Neuron (in vitro differentiated cells): ENCODE data around the gene PRR30.

Experiments
- H2AFZ ChIP-seq: one replicate; pipeline ENCODE4 v1.6.1; 2013; ENCODE audit warnings: low read depth, mild to moderate bottlenecking, inconsistent platforms, low read length, moderate library complexity
- H3K27me3 ChIP-seq: one replicate; pipeline ENCODE4 v1.6.1; 2013; ENCODE audit warnings: low read length; ENCODE audit not compliant: insufficient read depth
- H3K36me3 ChIP-seq: one replicate; pipeline ENCODE4 v1.6.1; 2013; ENCODE audit warnings: low read length; ENCODE audit not compliant: insufficient read depth
- H3K4me1 ChIP-seq: one replicate; pipeline ENCODE4 v1.6.1; 2013; ENCODE audit warnings: low read length; ENCODE audit not compliant: insufficient read depth
- H3K4me3 ChIP-seq: 2 replicates; pipeline ENCODE4 v1.5.1; 2013; ENCODE audit warnings: mild to moderate bottlenecking, low read length, moderate library complexity
- H3K9me3 ChIP-seq: one replicate; pipeline ENCODE4 v1.6.1; 2013; ENCODE audit warnings: low read length

The PRR30 gene

DNA sequence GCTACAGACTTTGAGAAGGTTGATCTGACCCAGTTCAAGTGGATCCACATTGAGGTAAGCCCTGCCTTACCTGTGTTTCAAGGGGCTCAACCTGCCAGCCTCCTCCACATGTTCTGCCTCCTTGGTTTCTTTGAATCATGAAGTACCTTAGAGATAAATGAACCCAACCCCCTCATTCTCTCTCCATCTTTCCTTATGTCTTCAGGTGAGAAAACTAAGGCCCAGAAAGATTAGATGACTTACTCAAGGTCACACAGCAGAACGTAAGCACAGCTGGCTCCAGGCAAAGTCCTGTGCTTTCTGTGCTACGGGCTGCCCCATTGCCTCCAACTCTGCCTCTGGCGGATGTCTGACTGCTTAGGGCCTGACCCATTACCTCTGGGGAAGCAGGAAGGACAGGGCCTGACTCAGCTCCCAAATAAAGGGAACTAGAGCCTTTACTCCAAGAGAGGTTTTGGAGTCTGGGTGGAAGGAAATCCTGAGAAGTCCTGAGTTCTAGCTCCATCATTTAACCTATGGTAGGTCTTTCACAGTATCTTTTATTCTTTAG, 42.4 kb downstream of the PRR30 start:
- Histone ChIP-seq H3K4me3 (no peak overlapping the region), H3K4me1 (no peaks in the 10 kb centered on the region), H2AFZ (no peak overlapping the region), H3K9me3 (no peaks in the 10 kb centered on the region), H3K27me3 (no peaks in the 10 kb centered on the region), H3K36me3 (no peaks in the 10 kb centered on the region)

DNA sequence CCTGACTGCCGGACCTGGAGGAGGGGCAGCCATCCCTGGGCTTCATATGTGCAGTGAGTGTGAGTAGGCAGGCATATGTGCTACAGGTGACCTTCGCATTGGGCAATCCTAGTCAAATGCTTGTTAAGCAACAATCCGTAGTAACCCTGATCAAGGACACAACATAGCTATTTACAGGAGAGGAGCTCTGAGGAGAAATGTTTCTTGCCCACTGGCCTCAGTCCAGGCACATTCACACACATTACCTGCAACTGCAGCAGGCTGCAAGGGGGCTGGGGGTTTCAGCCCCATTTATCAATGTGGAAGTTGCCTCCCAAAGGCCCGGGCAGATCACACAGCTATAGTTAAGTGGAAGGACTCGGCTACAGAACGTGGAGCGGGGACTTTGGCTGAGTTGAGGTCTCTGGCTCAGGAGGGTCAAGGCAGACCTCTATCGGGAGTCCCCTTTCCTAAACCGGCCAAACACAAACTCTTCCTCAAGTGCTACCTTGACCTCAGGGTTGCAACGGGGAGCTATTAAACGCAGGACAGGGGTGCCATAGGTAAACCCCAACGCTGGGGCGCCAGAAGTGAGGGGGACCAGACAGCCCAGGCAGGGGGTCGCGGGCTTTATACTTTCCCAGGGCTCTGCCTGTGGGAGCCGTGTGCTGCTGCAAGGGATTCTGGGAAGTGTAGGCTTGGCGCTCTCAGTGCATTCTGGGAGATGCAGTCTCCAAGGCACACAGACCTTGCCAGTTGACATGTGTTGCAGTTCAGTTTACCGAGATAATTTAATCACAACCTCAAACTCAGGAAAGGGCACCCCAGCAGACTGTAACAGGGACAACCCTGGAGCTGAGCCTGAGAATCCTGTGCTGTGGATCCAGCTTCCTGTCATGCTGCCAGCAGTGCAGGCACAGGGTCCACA, 43.2 kb downstream of the PRR30 start:
- Histone ChIP-seq H2AFZ (peak overlapping the region; percentile 52), H3K9me3 (no peaks in the 10 kb centered on the region), H3K4me1 (no peaks in the 10 kb centered on the region), H3K36me3 (no peaks in the 10 kb centered on the region), H3K4me3 (no peak overlapping the region), H3K27me3 (no peaks in the 10 kb centered on the region)

DNA sequence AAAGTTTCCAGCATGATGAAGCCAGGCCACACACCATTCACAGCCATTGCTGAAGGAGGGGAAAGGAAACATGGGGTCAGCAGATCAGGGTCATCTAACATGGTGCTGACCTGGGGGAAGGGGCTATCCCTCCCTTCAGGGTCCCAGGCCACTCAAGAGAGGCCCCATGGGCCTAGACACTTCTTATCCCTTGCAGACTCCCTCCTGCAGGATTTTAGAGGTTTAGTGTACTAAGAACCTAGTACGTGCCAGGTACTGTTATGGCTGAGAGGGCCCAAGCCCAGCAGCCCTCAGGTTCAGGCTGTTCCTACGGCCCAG, 43.8 kb downstream of the PRR30 start:
- Histone ChIP-seq H3K4me1 (no peaks in the 10 kb centered on the region), H3K27me3 (no peaks in the 10 kb centered on the region), H3K36me3 (no peaks in the 10 kb centered on the region), H2AFZ (no peak overlapping the region), H3K9me3 (no peaks in the 10 kb centered on the region), H3K4me3 (no peak overlapping the region)

DNA sequence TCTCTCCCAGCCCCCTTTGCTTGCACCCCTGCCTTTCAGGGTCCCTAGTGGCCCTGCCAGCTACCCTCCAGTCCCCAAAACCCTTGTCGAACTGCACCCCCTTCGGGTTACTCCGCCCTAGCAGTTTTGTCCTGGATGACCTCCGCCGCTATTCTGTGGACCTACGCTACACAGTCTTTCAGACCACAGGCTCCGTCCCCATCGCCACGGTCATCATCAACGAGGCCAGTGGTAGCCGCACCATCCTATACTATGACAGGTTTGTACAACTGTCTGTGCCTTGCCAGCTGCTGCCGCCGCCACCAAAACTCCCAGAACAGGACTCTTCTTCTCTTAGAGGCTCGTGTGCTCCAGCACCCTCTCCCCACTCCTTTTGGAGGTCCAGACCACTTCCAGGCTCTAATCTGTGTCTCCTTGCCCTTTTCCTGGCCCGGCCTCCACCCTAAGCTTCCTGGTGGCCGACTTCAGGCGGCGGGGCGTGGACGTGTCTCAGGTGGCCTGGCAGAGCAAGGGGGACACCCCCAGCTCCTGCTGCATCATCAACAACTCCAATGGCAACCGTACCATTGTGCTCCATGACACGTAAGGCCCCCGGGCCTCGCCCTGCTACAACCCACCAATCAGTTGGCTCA, 44.7 kb downstream of the PRR30 start:
- no peak overlapping the region for H2AFZ ChIP-seq
- no peaks in the 10 kb centered on the region for H3K36me3 ChIP-seq

DNA sequence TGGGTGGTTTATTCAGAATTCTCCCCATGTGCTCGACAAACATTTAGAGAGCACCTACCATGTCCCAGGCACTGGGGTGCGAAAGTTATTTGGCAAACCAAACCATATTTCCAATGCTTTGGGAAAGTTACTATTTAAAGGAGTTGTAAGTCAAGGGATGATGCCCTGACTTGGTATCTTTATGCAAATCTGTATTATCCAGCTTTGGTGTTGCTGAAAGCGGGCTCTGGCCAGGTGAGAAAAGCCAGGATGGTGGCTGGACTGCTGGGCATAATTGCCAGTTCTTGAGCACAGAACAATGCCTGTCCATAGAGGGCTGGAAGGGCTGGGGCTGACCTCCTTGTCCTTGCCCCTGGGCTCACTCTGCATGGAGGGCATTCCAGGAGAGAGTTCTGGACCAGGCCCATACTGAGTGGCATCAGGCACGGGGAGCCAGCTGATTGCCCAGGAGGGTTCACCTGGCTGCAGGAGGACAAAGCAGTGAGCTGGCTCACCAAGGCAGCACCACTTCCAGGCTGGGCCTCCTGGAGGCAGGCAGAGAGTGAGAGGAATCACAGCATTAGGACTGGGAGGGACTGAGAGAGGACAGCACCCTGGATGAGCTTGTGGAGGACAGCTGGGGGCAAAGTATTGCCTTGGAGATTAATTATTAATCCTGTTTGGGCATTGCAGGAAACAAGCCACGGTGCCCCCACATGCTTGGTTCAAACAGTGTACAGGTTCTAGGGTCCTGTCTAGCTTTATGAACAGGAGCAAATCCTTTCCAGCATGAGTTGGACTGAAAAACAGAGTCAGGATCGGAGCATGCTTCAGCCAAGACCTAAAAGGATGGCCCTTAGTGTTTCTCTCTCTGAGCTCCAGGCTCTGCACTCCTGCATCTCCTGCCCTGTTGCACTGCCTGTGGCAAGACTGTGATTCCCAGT, 45.5 kb downstream of the PRR30 start:
- Histone ChIP-seq H3K4me1 (no peaks in the 10 kb centered on the region), H3K9me3 (no peaks in the 10 kb centered on the region), H2AFZ (no peak overlapping the region), H3K27me3 (no peaks in the 10 kb centered on the region), H3K36me3 (no peaks in the 10 kb centered on the region), H3K4me3 (no peak overlapping the region)

More for the DNA sequence above, 44.7 kb downstream of the PRR30 start:
- Histone ChIP-seq H3K4me3 (no peak overlapping the region), H3K27me3 (no peaks in the 10 kb centered on the region), H3K9me3 (no peaks in the 10 kb centered on the region), H3K4me1 (no peaks in the 10 kb centered on the region)

DNA sequence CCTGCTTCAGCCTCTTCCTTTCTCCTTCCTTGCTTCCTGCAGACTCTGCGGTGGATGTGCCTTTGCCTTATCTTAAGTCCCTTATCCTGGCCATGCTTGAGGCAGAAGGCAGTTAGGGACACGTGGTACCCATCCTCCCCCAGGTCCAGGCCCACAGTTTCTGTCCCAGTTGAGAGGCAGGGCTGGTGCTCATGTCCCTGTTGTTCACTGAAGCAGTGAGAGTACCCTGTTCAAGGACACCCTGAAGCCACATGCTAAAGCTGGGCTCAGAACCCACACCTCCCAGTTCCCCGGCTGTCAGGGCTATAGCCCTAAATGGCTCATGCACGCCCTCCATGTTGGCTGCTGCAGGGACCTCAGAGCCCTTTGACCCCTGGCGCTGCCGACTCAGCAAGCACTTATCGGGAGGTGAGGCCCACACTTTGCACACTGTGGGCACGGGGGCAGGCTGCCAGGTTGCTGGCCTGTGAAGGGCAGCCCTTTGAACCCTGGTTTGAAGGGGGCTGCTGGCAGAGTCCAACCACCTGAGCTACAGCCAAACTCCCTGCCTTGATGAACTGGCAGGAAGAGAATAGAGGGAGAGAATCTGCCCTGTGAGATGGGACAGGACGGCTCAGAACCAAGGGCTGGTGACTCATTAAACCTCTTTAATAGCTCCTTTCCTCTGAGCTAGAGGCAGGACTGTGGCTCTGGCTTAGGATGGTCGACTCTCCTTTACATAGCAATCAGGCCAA, 46.3 kb downstream of the PRR30 start:
- Histone ChIP-seq H3K4me1 (no peaks in the 10 kb centered on the region), H3K4me3 (no peak overlapping the region), H3K27me3 (no peaks in the 10 kb centered on the region), H3K36me3 (no peaks in the 10 kb centered on the region), H3K9me3 (no peaks in the 10 kb centered on the region), H2AFZ (no peak overlapping the region)

DNA sequence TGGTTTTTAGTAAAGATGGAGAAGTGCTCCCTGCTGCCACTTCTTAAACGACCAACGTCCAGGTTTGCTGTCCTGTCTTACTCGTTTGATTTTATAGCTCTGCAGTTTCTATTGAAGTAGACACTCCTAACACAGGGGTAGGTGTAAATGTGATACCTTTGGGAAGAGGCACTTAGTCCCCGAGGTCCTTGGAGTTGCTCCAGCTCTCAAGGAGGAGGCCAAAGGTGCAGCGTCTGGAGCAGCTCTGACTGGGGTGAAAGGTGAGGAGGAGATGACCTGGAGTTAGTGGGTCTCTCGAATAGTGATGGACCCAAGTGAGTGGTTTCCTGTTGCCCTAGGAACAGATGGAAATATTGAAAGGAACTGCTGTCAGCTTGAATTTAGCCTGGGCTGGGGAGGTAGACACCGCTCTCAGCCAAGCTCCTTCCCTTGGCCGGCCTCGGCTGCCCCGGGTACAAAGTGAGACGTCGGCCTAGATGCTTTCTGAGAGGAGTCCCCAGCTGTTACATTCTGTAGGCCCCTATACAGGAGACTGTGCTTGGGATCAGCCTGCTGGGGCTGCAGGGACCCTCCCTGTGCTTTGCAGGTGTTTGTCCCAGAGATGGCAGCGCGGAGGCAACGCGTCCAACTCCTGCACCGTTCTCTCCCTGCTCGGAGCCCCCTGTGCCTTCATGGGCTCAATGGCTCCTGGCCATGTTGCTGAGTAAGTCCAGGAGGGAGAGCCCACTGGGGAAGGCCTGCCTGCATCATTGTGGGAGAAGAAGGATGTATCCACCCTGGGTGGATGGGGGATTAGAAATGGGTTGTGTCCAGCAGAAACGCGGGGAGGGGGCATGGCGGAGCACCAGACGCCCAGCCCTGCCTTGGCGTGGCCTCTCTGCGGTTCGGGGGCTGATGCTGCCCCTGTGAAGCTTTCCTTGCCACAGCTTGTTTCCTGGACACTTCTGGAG, 47.2 kb downstream of the PRR30 start:
- no peaks in the 10 kb centered on the region for H3K36me3 ChIP-seq

DNA sequence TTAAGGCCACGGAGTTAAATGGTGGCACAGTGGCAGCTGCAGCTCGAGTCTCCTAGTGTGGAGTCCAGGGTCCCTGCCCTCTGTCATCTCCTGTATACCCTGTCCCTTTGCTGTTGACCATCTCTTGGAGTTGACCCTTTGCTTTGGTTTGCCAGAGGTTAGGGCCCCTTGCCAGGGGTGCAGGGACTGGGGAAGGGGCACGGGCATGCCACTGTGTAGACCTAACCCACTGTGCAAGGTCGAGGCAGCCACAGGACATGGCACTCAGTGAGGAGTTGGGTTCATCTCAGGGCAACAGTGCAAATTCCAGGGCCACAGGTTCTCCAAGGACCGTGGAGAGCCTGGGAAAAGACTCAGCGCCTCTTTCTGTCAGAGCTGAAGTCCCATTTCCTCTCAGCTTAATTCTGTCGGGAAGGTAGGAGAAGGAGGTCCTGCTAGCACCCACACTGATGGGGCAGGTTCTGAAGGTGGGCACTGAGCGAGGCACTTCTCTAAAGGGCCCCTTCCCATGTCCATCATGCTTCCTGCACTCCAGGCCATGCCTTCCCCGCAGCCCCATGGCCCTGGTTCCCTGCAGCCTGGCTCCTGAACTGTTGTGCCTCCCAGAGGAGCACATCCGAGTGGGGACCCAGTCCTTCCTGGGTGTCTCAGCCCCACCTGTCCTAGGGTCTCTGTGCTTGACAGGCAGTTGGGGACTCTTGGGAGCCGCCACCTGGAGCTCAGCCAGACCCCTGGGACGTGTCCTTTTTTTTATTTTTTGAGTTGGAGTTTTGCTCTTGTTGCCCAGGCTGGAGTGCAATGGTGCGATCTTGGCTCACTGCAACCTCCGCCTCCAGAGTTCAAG, 49.9 kb downstream of the PRR30 start:
- Histone ChIP-seq H3K4me1 (peaks cover 10% of the 10 kb centered on the region), H3K4me3 (no peak overlapping the region), H3K27me3 (no peaks in the 10 kb centered on the region), H3K9me3 (no peaks in the 10 kb centered on the region), H2AFZ (no peak overlapping the region), H3K36me3 (no peaks in the 10 kb centered on the region)

More for the DNA sequence above, 47.2 kb downstream of the PRR30 start:
- no peak overlapping the region for H2AFZ ChIP-seq
- no peak overlapping the region for H3K4me3 ChIP-seq
- H3K9me3 ChIP-seq = no peaks in the 10 kb centered on the region
- peaks cover 4% of the 10 kb centered on the region for H3K4me1 ChIP-seq
- H3K27me3 ChIP-seq = no peaks in the 10 kb centered on the region

DNA sequence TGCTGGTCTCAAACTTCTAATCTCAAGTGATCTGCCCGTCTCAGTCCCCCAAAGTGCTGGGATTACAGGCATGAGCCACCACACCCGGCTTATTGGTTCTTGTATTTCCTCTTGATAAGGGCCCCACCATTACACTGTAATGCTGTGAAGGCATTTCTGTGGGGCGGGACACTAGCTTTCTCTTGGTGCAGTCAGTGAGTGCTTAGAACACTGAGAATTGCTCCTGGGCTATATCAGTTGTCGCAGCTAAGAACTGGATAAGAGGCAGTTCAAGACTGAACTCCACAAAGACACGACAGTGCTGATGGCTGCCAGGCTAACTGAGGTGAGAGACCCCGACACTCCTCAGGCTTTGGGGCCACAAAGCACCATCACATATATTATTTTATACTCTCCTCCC, 50.6 kb downstream of the PRR30 start:
- peaks cover 10% of the 10 kb centered on the region for H3K4me1 ChIP-seq
- H3K9me3 ChIP-seq = no peaks in the 10 kb centered on the region
- H3K4me3 ChIP-seq = no peak overlapping the region
- no peaks in the 10 kb centered on the region for H3K27me3 ChIP-seq
- no peaks in the 10 kb centered on the region for H3K36me3 ChIP-seq
- H2AFZ ChIP-seq = no peak overlapping the region

DNA sequence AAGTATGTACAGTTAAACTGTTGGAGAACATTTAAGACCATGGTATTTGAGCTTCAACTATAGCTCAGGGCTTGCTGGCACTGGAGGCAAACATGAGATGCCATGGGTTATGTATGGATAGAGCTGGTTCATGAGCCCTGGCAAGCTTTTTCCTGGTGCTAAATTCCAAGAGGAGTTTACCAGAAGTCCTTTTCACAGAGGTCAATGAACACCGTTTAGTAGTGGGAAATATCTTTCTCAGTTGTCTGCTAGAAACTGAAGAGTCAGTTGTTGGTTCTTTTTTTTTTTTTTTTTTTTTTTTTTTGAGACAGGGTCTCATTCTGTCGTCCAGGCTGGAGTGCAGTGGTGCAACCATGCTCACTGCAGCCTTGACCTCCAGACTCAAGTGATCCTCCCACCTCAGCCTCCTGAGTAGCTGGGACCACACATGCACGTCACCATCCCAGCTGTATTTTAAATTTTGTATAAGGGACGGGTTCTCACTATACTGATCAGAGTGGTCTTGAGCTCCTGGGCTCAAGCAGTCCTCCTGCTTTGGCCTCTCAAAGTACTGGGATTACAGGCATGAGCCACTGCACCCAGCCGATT, 51.3 kb downstream of the PRR30 start:
- H3K4me1 ChIP-seq = peaks cover 10% of the 10 kb centered on the region
- no peaks in the 10 kb centered on the region for H3K36me3 ChIP-seq
- no peaks in the 10 kb centered on the region for H3K27me3 ChIP-seq
- H2AFZ ChIP-seq = no peak overlapping the region
- no peaks in the 10 kb centered on the region for H3K9me3 ChIP-seq
- peak overlapping the region; percentile 89 for H3K4me3 ChIP-seq
